ENCODE results near the gene CLPSL2.

DNA sequence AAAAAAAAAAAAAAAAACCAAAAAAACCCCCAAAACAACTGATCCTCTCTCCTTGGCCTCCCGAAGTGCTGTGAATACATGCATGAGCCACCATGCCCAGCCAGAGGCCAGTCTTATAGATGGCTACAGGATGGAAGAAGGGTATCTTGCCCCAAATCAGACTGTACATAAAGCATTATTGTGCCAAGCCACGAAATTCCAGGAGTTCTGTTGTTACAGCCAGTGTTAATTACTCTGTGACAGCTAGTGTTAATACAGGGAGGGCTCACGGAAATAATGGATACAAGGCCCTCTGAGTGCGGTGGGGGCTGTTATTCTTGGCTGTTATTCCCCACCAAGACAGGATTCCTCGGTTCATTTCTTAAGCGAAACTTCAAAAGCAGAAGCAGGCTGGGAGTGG, 1.4 kb upstream of the CLPSL2 start:
- no peak for TF ChIP-seq POLR2AphosphoS5 (IDR thresholded peaks at IDR 0.05; ENCODE audit: low read depth, low read length)
- TF ChIP-seq FOXP2 (optimal IDR thresholded peaks at IDR 0.05; ENCODE audit: borderline replicate concordance, extremely low read depth, extremely low read length, insufficient read depth), result no peak
- TF ChIP-seq, protein P1, sequence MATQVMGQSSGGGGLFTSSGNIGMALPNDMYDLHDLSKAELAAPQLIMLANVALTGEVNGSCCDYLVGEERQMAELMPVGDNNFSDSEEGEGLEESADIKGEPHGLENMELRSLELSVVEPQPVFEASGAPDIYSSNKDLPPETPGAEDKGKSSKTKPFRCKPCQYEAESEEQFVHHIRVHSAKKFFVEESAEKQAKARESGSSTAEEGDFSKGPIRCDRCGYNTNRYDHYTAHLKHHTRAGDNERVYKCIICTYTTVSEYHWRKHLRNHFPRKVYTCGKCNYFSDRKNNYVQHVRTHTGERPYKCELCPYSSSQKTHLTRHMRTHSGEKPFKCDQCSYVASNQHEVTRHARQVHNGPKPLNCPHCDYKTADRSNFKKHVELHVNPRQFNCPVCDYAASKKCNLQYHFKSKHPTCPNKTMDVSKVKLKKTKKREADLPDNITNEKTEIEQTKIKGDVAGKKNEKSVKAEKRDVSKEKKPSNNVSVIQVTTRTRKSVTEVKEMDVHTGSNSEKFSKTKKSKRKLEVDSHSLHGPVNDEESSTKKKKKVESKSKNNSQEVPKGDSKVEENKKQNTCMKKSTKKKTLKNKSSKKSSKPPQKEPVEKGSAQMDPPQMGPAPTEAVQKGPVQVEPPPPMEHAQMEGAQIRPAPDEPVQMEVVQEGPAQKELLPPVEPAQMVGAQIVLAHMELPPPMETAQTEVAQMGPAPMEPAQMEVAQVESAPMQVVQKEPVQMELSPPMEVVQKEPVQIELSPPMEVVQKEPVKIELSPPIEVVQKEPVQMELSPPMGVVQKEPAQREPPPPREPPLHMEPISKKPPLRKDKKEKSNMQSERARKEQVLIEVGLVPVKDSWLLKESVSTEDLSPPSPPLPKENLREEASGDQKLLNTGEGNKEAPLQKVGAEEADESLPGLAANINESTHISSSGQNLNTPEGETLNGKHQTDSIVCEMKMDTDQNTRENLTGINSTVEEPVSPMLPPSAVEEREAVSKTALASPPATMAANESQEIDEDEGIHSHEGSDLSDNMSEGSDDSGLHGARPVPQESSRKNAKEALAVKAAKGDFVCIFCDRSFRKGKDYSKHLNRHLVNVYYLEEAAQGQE (IDR thresholded peaks at IDR 0.05; ENCODE audit: insufficient read depth in 1 of 2, low read depth in 2 of 2, low read length in 2 of 2), result no peak
- TF ChIP-seq SIN3A (IDR thresholded peaks at IDR 0.05; ENCODE audit: borderline replicate concordance, insufficient read depth, low read length), result no peak
